ENCODE results near the gene OXCT1. TPM values are rescaled to one million over a fixed set of nuclear protein-coding genes. Genes with fewer than 3 reads are reported as not detected.

The OXCT1 gene
- total and polyA plus RNA-seq, 9 of the 15 experiments (the other 6 are each of a cell fraction or from before 2014, with no cell fraction given): 24.7 to 61.2 (median 41.9) TPM

DNA sequence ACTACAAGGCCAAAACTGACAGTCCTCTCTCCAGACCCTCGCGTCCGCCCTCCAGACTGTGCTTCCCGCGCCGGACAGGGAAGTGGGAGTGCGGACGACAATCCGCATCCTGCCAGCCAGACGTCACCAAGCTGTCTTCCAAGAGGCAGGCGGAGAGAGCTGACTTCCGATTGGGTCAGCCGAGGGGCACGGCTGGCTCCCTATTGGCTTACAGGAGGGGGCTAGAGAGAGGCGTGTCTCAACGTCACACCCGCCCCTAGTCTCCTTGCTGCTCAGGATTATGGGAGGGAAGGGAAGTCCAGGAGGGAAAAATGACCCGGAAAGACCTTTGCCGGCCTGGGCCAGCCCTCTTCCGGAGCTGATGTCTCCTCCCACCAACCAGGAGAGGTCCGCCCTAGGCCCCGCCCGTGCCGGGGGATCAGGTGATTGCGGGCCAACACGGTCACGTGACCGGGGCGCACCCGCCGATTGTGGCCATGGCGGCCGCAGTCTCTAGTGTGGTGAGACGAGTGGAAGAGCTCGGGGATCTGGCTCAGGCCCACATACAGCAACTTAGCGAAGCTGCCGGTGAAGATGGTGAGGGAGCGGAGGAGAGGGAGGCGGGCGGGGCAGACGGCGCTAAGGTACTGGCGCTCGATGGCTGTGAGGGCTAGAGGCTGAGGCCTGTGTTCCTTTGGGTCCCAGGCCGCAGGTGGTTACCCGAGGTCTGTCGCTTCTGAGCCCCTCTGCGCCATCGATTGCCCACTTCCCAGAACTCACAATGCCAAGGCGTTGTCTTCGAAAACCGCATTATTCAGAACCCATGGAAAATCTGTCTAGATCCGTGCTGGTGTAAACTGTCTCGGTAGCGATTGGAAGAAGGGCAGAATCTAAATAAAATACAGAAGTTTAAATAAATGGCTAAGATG lies 33.9 kb upstream of the OXCT1 start, which contains the start of gene RIMOC1 (continued):
- peak in 1 of 2 experiments; percentile 79; a peak in 2 of 4 replicates for TF ChIP-seq TBL1XR1 (IDR thresholded peaks at IDR 0.05; ENCODE audit: low read length in 2 of 2)
- TF ChIP-seq POLR2B (IDR thresholded peaks at IDR 0.05; ENCODE audit: low read depth, partially characterized antibody): peak; percentile 83
- no peak; the same call in none of the 2 replicates for TF ChIP-seq ZBTB17 (CRISPR knock-in tag; IDR thresholded peaks at IDR 0.05)
- TF ChIP-seq RAD21 (CRISPR knock-in tag; conservative IDR thresholded peaks at IDR 0.05 in 1 of 2, IDR thresholded peaks at IDR 0.05 in 1 of 2): peak; percentile 11 to 19; a peak in 1 of 4 replicates
- TF ChIP-seq ZNF644 (tag; IDR thresholded peaks at IDR 0.05; ENCODE audit: low read depth): no peak
- TF ChIP-seq, protein P1, sequence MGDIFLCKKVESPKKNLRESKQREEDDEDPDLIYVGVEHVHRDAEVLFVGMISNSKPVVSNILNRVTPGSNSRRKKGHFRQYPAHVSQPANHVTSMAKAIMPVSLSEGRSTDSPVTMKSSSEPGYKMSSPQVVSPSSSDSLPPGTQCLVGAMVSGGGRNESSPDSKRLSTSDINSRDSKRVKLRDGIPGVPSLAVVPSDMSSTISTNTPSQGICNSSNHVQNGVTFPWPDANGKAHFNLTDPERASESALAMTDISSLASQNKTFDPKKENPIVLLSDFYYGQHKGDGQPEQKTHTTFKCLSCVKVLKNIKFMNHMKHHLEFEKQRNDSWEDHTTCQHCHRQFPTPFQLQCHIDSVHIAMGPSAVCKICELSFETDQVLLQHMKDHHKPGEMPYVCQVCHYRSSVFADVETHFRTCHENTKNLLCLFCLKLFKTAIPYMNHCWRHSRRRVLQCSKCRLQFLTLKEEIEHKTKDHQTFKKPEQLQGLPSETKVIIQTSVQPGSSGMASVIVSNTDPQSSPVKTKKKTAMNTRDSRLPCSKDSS (IDR thresholded peaks at IDR 0.05; ENCODE audit: low read depth, partially characterized antibody): no peak
- TF ChIP-seq ZNF253 (CRISPR knock-in tag; conservative IDR thresholded peaks at IDR 0.05): no peak
- no peak for TF ChIP-seq ZKSCAN8 (CRISPR knock-in tag; IDR thresholded peaks at IDR 0.05)
- TF ChIP-seq, protein P2, sequence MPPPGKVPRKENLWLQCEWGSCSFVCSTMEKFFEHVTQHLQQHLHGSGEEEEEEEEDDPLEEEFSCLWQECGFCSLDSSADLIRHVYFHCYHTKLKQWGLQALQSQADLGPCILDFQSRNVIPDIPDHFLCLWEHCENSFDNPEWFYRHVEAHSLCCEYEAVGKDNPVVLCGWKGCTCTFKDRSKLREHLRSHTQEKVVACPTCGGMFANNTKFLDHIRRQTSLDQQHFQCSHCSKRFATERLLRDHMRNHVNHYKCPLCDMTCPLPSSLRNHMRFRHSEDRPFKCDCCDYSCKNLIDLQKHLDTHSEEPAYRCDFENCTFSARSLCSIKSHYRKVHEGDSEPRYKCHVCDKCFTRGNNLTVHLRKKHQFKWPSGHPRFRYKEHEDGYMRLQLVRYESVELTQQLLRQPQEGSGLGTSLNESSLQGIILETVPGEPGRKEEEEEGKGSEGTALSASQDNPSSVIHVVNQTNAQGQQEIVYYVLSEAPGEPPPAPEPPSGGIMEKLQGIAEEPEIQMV (tag; conservative IDR thresholded peaks at IDR 0.05; ENCODE audit: low read depth): 0 out of 2 replicates have a peak, but pooled peaks have one; percentile 54
- TF ChIP-seq GTF2F1 (IDR thresholded peaks at IDR 0.05; ENCODE audit: low read depth, low read length): peak; percentile 49
- no peak for TF ChIP-seq SRSF7 (optimal IDR thresholded peaks at IDR 0.05; ENCODE audit: low read depth, low read length)
- peak; percentile 60; the same call in 1 of the 2 replicates for TF ChIP-seq DMBX1 (CRISPR knock-in tag; IDR thresholded peaks at IDR 0.05; ENCODE audit: borderline replicate concordance)
- TF ChIP-seq, protein P3, sequence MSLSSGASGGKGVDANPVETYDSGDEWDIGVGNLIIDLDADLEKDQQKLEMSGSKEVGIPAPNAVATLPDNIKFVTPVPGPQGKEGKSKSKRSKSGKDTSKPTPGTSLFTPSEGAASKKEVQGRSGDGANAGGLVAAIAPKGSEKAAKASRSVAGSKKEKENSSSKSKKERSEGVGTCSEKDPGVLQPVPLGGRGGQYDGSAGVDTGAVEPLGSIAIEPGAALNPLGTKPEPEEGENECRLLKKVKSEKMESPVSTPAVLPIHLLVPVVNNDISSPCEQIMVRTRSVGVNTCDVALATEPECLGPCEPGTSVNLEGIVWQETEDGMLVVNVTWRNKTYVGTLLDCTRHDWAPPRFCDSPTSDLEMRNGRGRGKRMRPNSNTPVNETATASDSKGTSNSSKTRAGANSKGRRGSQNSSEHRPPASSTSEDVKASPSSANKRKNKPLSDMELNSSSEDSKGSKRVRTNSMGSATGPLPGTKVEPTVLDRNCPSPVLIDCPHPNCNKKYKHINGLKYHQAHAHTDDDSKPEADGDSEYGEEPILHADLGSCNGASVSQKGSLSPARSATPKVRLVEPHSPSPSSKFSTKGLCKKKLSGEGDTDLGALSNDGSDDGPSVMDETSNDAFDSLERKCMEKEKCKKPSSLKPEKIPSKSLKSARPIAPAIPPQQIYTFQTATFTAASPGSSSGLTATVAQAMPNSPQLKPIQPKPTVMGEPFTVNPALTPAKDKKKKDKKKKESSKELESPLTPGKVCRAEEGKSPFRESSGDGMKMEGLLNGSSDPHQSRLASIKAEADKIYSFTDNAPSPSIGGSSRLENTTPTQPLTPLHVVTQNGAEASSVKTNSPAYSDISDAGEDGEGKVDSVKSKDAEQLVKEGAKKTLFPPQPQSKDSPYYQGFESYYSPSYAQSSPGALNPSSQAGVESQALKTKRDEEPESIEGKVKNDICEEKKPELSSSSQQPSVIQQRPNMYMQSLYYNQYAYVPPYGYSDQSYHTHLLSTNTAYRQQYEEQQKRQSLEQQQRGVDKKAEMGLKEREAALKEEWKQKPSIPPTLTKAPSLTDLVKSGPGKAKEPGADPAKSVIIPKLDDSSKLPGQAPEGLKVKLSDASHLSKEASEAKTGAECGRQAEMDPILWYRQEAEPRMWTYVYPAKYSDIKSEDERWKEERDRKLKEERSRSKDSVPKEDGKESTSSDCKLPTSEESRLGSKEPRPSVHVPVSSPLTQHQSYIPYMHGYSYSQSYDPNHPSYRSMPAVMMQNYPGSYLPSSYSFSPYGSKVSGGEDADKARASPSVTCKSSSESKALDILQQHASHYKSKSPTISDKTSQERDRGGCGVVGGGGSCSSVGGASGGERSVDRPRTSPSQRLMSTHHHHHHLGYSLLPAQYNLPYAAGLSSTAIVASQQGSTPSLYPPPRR (CRISPR knock-in tag; IDR thresholded peaks at IDR 0.05; ENCODE audit: borderline replicate concordance): no peak
- TF ChIP-seq BRF1 (IDR thresholded peaks at IDR 0.05; ENCODE audit: borderline replicate concordance, extremely low read depth, insufficient read length): no peak
- TF ChIP-seq ZNF668 (CRISPR knock-in tag; IDR thresholded peaks at IDR 0.05): peak; percentile 36; the same call in 1 of the 2 replicates
- TF ChIP-seq POLR2G (IDR thresholded peaks at IDR 0.05; ENCODE audit: low read depth, low read length): peak; percentile 98
- no peak for TF ChIP-seq PHTF2 (CRISPR knock-in tag; IDR thresholded peaks at IDR 0.05)
- no peak for TF ChIP-seq ZNF561 (CRISPR knock-in tag; conservative IDR thresholded peaks at IDR 0.05)
- 0 out of 2 replicates have a peak, but pooled peaks have one; percentile 26 for TF ChIP-seq ZNF134 (CRISPR knock-in tag; conservative IDR thresholded peaks at IDR 0.05)

Measured in K562 (cell line).